ENCODE measurements around the gene CLRN2. TPM values are rescaled to one million over a fixed set of nuclear protein-coding genes. Genes with fewer than 3 reads are reported as not detected.

The CLRN2 gene
- polyA plus RNA-seq, 3 donors = not detected

DNA sequence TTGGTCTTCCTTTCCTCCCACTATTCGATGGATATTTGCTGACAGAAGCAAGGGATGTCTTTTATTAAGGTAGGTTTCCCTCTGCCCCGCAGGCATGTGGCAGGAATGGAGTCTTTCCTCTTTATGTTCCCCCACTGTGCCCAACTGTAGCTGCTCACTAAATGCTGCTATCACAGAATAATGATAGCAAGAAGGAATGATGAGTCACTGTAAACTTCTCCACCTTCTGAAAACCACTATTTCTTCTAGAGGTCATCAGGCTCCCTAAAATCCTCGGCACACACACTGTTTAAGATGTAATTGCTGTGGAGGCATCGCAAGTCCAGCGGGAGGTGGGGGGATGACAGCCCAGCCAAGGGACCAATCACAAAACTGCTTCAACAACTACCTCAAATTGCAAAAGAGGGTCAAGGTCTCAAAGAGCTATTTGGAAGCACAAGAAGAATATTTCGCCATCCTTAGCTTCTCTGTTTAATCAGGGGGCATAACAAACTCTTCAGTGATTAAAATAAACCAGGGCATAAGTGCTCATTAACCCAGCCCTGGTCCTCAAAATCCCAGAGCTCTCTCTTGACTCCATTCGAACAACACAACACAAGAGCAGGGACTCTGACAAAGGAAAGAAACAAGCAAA, 17.0 kb upstream of the CLRN2 start:
- 74 to 89% (median 77%) methylated on average over 7 of the region's 7 CpGs for WGBS, 3 donors
- H3K27ac ChIP-seq (ENCODE audit: low read depth, low read length) = no peak overlapping the region

GRCh38 chr4:17500574-17500973, 14.4 kb upstream of the CLRN2 start:
- no peak overlapping the region for H3K27ac ChIP-seq (ENCODE audit: low read depth, low read length)

GRCh38 chr4:17502756-17503155, 12.2 kb upstream of the CLRN2 start:
- H3K27ac ChIP-seq (ENCODE audit: low read depth, low read length) = no peak overlapping the region
- WGBS, 3 donors = 86 to 91% (median 90%) methylated on average over 3 of the region's 3 CpGs

- WGBS, 3 donors = 86 to 89% (median 87%) methylated on average over 7 of the region's 7 CpGs
- H3K27ac ChIP-seq (ENCODE audit: low read depth, low read length) = no peak overlapping the region
These were observed 10.9 kb upstream of the CLRN2 start for GRCh38 chr4:17504081-17504480.

GRCh38 chr4:17510582-17510981, 4.4 kb upstream of the CLRN2 start:
- H3K27ac ChIP-seq (ENCODE audit: low read depth, low read length) = no peak overlapping the region
- WGBS, 3 donors = 86 to 97% (median 87%) methylated on average over 3 of the region's 3 CpGs

DNA sequence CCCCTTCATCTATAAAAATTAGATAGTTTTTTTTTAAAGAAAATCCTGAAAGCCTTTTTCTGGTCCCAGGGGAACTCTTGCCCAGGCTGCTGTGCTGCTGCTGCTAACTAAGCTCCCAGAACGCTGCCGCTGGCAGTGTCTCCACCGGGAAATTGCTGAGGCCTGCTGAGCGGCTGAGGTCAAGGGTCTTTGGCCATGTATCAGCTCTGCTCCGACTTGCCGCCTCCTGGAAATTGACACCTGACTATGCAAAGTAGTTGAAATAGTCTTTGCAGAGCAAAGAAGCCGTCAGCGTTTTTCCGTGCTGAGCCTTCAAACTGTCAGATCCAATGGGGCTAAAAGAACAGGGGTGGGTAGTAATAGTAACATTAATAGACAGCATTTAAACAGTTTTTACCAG, 3.9 kb upstream of the CLRN2 start:
- 8 to 31% (median 19%) methylated on average over 9 of the region's 9 CpGs for WGBS, 3 donors
- no peak overlapping the region for H3K27ac ChIP-seq (ENCODE audit: low read depth, low read length)

GRCh38 chr4:17511509-17511949, 3.4 kb upstream of the CLRN2 start:
- H3K27ac ChIP-seq (ENCODE audit: low read depth, low read length) = no peak overlapping the region
- WGBS, 3 donors = 1 to 2% (median 1%) methylated on average over 27 to 32 of the region's 32 CpGs

- 2% methylated on average over 51 to 65 of the region's 65 CpGs for WGBS, 3 donors
- no peak within 1 kb of the TSS for H3K27ac ChIP-seq (ENCODE audit: low read depth, low read length)
These were observed 2.8 kb upstream of the CLRN2 start, which contains the start of gene QDPR for GRCh38 chr4:17511950-17512795. Gene QDPR, minus strand, starts transcription at chr4:17512090. Its CDS starts 36 bp downstream, at chr4:17512054.

DNA sequence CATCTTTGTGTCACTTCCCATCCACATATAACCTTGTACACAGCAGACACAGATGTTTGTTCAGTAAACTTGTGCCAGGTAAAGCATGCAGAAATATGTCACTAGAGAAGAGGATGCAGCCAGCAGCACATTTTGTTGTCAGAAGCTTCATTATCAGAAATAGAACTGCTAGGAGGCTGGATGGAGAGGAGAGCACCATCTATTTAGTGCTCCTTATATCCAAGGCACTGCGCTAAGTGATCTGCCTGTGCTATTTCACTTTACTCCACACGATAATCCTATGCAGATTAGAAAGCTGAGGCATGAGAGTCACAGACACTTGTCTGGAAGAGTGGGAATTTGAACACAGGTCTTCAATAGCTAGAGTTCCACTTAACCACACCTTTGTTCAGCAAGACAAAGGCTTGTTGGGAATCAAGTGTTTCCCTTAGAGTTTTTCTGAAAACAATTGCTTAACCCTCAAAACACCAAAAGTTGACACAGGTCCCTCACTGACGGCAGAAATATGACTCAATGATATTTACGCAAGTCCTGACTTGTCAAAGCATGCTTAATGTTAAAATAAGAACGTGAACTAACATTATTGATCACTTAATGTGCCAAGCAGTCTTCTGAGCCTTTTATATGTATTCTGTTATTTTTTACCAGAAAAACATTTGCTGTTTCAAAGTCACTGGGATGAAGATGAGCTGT, 1.8 kb upstream of the CLRN2 start:
- H3K27ac ChIP-seq (ENCODE audit: low read depth, low read length) = no peak overlapping the region
- 75 to 79% (median 75%) methylated on average over 5 of the region's 5 CpGs for WGBS, 3 donors

DNA sequence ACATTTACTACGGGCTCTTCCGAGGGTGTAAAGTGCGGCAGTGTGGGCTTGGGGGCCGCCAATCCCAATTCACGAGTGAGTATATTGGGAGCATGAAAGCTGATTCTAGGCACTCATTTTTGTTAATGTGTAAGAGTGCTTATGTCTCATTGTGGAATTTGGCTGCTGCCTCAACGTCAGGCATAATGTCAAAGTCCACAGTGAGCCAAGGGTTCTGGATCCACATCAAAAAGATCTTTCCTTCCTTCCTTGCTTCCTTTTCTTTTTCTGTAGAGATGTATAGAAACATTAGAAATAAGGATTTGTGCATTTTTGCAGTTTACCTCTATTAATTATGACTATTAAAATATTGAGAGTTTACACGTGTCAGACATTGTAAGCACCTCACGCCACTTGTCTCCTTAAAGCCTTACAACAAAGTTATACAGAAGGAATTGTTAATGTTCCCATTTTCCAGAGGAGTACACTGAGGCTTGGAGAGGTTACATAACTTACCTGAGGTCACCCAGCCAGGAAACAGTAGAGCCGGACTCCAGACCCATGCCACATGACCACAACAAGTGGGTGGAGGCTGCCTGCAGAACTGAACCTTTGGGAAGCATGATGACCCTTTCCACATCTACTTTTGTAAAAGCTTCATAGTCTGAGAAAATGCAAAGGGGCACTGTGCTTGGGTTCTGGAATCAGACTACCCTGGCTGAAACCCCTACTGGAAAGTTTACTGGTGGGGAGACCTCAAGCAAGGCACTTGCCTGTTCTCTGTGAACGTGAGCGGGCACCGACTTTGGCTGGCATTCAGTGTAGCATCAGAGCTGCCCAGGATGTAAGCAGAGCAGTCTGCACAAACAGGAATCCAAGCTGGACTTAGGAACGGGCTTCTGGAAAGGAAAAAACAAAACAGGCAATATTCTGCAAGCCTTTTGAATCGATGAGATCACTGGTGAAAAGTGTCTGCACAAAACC, 761 bp downstream of the CLRN2 start:
- 52 to 75% (median 72%) methylated on average over 14 of the region's 14 CpGs for WGBS, 3 donors
- no peak overlapping the region for H3K27ac ChIP-seq (ENCODE audit: low read depth, low read length)

DNA sequence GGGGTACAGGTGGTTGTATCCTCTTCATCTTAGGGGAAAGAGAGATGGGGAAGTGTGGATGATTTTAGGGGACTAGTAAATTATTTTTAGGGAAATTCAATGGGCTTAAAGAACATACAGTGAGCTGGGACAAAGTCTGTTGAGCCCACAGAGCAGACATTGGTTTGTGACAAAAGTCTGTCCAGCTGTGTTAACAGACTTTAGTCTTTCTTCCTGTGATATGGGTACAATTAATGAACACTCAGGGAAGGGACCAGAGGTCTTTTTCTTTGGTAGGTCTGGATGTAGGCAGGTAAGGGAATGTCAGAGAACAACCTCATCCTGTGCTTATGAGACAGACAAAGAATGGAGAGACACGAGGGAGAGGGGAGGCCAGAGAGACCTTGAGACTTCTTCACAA, 2.0 kb downstream of the CLRN2 start:
- no peak overlapping the region for H3K27ac ChIP-seq (ENCODE audit: low read depth, low read length)
- WGBS, 3 donors = 58 to 68% (median 63%) methylated on average over 1 of the region's 1 CpG

DNA sequence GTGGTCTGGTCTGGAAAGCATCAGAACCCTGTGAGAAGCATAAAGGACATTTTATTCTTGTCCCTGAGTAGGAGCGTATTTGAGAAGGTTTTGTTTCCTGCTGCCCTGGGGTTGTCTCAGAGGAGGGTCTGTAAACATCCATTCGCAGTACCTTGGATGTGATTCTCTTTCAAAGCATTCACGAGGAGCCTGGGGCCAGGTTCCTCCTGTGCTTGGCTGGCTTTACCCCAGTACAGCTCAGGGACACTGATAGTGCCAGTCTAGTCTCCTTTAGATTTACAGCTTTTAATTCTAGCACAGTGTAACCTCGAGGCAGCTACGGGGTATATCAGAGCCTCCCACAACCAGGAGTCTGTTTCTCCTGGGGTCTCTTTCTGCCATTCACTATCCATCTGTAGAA, 2.7 kb downstream of the CLRN2 start:
- H3K27ac ChIP-seq (ENCODE audit: low read depth, low read length) = no peak overlapping the region
- WGBS, 3 donors = 47 to 68% (median 65%) methylated on average over 5 of the region's 5 CpGs

GRCh38 chr4:17521595-17521994, 6.6 kb downstream of the CLRN2 start:
- WGBS, 3 donors = 82 to 90% (median 85%) methylated on average over 5 of the region's 5 CpGs
- no peak overlapping the region for H3K27ac ChIP-seq (ENCODE audit: low read depth, low read length)

- H3K27ac ChIP-seq (ENCODE audit: low read depth, low read length) = no peak overlapping the region
- WGBS, 3 donors = 6 to 34% (median 31%) methylated on average over 2 of the region's 2 CpGs
These were observed 8.7 kb downstream of the CLRN2 start for GRCh38 chr4:17523662-17524061.

- 76 to 81% (median 80%) methylated on average over 27 of the region's 27 CpGs for WGBS, 3 donors
- H3K27ac ChIP-seq (ENCODE audit: low read depth, low read length) = no peak overlapping the region
These were observed 11.9 kb downstream of the CLRN2 start for GRCh38 chr4:17526695-17527477.

DNA sequence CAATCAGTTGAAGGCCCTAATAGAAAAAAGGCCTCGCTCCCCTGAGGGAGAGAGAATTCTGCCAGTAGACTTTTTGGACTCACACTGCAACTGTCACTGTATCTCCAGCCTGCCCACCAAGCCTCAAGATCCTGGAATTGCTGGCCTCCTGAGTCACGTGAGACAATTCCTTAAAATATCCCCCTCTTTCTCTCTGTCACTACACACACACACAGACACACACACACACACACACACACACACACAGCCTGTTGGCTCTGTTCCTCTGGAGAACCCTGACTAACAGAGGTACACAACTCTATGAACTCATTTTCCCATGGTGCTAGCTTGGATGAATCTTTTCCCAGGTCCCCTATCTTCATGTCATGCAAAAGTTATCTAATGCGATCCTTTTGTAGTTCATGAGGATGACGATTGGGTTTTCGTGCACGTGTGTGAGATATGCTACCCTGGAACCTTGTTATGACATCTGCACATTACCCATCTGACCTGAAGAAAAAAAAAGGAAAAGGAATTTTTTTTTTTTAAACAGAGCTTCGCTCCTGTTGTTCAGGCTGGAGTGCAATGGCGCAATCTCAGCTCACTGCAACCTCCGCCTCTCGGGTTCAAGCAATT, 13.7 kb downstream of the CLRN2 start:
- WGBS, 3 donors = 85 to 87% (median 87%) methylated on average over 10 of the region's 10 CpGs
- no peak overlapping the region for H3K27ac ChIP-seq (ENCODE audit: low read depth, low read length)

All from adipose tissue (tissue), 3 donors.